ENCODE measurements around the gene DDX3X.
"Not testable (repeated sequence)": the region's sequence is repeated elsewhere in the genome, so short reads cannot be mapped to it uniquely, and the experiment has no call there.

DDX3X gene

GRCh38 chrX:41377624-41378023 is 43.7 kb downstream of the DDX3X start:
- peak; percentile 57 for DNase-seq

DNA sequence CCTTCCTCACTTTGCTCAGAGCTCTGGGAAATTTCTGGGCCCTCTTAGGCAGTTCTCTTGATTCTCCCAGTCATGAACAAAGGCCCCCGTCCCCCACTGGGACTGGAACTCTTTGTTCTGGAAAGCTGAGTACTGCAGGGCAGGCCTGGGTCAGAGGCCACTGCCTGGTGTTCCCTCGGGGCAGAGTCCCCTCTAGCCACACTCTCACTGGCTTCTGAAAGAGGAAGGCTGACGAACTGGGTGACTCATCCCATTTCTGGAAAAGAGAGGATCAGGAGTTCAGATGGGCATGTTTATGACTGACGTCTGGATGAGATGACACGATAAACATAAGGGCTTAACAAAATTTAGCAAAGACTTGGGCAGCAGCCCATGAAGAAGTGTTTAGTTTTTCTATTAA is 47.7 kb downstream of the DDX3X start:
- DNase-seq, result no peak

GRCh38 chrX:41382714-41383645 is 49.0 kb downstream of the DDX3X start:
- DNase-seq, result no peak

DNA sequence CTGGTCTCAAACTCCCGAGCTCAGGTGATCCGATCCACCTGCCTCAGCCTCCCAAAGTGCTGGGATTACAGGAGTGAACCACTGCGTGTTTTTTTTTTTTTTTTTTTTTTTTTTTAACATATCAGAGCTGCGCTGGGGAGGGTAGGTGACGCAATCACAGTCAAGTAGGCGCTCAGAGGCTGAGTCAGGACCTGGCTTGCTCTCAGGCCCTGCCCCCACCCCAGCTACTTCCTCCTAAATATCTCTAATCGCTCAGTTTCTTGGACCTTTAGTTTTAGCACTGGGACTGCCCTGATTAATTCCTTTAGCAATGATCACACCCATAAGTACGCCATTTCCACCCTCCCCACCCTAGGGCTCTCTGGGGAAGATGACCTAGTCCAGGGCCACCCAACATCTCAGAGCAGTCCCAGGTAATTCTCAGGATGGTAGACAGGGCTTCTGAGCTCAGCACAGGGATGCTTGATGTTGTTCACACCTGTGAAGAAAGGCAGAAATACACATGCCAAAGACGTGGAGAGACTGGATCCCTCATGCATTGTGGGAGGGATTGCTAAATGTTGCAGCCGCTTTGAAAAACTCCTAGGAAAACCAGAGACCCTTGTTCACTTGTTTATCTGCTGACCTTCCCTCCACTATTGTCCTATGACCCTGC is 50.2 kb downstream of the DDX3X start:
- peak; percentile 51 for DNase-seq

DNA sequence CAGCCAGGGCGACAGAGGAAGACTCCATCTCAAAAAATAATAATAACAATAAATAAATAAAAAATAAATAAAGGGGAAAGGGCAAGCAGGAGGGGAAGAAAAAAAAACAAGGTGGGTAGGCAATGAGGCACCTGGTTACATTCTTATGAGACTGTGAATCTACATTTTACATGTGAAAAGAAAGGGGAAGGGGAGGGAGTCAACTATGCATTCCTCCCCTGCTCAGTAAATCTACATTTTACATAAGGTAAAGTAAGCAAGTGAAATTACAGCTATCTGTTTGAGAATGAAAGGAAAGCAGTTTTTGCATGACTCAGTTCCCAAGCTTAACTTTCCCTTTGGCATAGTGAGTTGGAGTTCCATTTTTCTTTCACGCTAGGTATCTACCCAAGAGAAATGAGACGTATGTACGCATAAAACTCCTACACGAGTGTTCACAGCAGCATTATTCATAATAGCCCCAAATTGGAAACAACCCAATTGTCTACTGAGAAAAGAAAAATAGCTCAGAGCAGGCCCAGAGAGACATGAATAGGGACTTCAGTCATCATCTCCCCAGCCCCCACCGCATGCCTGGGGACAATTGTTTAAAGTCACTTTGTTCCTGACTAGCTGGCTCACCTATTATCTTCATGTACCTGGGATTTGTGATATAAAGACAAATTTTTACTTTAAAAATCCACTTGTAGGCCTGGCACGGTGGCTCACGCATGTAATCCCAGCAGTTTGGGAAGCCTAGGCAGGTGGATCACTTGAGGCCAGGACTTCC is 52.4 kb downstream of the DDX3X start:
- DNase-seq, result no peak

DNA sequence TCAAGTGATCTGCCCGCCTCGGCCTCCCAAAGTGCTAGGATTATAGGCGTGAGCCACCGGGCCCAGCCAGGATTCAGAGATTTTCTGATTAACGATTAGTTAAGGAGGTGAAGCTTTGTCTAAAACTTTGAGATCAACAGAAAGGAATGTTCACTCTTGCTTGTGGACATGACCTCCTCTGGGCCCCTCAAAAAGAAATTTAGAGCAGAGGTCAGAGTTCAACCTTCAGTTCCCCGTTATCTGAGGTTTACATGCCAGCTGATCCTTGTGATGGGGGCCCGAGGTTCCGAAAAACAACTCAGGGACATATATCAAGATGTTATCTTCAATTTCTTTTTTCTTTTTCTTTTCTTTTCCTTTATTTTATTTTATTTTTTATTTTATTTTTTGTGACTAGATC is 54.6 kb downstream of the DDX3X start:
- no peak for DNase-seq

GRCh38 chrX:41389311-41389888 is 55.4 kb downstream of the DDX3X start:
- DNase-seq, result no peak

DNA sequence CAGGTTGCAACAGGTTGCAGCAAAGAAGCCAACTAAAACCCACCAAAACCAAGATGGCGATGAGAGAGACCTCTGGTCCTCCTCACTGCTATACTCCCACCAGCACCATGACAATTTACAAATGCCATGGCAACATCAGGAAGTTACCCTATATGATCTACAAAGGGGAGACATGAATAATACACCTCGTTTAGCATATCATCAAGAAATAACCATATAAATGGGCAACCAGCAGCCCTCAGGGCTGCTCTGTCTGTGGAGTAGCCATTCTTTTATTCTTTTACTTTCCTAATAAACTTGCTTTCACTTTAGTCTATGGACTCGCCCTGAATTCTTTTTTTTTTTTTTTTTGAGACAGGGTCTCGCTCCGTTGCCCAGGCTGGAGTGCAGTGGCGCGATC is 56.6 kb downstream of the DDX3X start:
- DNase-seq, result not testable (repeated sequence)

GRCh38 chrX:41391606-41392005 is 57.6 kb downstream of the DDX3X start:
- no peak for DNase-seq

DNA sequence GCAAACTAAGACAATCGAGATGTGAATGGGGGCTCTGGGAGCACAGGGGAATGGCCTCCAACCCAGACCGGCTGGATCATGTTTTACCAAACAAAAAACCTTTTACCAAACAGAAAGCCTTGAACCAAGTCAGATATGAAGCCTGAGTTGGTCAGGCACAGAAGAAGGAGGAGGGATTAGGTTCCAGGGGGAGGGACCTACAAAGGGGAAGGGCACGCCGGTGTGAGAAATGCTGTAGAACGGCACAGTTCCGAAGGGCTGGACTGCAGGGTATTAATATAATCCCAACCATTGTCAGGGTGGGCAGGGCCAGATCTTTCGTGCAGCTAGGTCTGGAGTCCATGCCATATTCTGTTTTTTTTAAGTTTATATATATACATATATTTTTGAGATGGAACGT is 60.3 kb downstream of the DDX3X start:
- DNase-seq, result no peak

GRCh38 chrX:41397219-41397618 is 63.3 kb downstream of the DDX3X start:
- DNase-seq, result no peak

DNA sequence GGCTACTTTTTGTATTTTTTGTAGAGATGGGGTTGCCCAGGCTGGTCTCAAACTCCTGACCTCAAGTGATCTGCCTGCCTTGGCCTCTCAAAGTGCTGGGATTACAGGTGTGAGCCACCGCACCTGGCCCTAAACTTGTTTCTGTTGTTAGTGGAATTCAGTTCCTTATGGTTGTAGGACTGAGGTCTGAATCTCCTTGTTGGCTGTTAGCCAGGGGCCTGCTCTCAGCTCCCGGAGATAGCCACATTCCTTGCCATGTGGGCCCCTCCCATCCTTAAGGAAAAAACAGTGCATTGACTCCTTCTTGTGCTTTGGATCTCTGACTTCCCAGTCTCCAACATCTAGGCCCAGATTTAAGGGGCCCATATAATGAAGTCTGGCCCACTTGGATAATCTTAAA is 63.8 kb downstream of the DDX3X start:
- no peak for DNase-seq

GRCh38 chrX:41402556-41402955 is 68.6 kb downstream of the DDX3X start:
- not testable (repeated sequence) for DNase-seq

DNA sequence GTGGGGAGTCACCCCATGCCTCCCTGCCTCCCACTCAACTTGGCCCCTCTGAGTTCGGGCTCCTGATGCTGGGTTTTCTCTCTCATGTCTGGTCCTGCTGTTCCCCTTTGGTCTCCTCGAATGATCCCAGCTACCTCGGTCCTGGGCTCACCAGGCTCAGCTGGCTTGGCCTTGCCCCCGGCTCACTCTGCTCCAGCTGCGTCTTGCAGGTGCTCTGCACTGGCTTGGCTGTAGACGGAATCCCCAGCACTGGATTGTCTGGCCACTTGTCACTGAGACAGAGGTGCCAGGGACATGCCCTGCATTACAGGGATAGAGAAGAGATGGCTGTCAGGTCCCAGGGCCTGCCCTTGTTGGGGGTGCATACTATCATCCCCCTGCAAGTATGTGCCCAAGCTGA is 71.6 kb downstream of the DDX3X start:
- no peak for DNase-seq

DNA sequence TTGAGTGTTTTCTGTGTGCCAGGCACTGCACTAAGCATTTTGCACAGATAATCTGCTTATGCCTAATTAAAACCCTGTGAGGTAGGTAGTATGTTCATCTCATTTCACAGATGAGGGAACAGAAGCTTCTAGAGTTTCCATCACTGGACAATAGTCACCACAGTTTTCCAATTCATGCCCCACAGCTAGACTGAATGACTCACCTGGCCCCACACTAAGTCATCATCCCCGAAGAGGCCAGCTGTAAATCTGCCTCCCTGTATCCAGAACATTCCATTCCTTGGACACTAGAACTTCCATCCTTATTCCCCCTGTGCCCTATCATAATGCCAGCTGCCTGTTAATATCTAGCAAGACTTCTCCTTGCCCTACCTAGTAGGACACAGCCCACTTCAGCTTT is 72.2 kb downstream of the DDX3X start:
- no peak for DNase-seq

GRCh38 chrX:41407816-41408215 is 73.9 kb downstream of the DDX3X start:
- no peak for DNase-seq

GRCh38 chrX:41408576-41408975 is 74.6 kb downstream of the DDX3X start:
- DNase-seq, result no peak

- no peak for DNase-seq
Measured at GRCh38 chrX:41409006-41409405, 75.0 kb downstream of the DDX3X start.

GRCh38 chrX:41411222-41411621 is 77.3 kb downstream of the DDX3X start:
- not testable (repeated sequence) for DNase-seq

GRCh38 chrX:41412261-41413081 is 78.5 kb downstream of the DDX3X start:
- no peak for DNase-seq

Data from activated CD8-positive, alpha-beta memory T cell treated with anti-CD3 and anti-CD28 coated beads, Interleukin-2, amount 50 U/mL, for 48 hours (primary cell).